GM21447 (cell line): ENCODE results near the gene EPHX1.
"Not testable (repeated sequence)": the region's sequence is repeated elsewhere in the genome, so short reads cannot be mapped to it uniquely, and the experiment has no call there.

Source experiments
- ATAC-seq: cut with Tn5 transposase; IDR thresholded peaks from one replicate; pipeline ENCODE4 v1.9.1; 2021; ENCODE audit not compliant: unreplicated experiment

Gene EPHX1

DNA sequence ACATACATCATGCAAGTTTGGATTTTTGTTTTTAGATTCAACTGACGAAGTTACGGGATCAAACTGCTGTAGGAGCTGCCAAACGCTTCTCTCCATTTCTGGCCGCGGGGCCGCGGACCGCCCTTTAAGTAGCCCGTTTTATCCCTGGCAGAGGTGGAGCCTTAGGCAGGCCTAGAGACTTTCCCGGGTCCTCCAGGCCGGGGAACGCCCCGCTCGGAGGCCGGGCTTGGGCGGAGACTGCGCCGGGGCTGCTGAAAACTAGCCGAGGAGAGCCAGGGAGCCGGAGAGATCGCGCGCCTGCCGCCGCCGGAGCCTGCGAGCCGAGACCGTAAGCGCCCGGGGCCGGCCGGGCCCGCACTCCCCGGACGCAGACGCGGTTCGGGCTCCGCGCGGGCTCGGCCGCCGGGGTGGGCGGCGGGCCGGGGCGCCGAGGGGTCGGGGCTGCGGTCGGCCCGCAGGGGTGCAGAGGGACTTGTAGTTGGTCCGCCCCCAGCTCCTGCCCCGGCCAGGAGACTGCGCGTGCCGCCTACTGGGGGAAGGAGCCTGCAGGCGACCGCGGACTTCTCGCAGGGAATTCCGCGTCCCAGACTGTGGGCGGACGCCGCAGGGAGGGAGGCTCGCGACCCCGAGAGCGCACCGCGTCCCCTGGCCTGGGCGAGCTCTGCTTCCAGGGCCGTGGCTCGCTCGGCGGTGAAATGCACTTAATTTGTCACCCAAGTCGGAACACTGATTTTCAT lies at the start of gene EPHX1:
Gene EPHX1 (plus strand): TSS at position 283 of the 737 bp plus-strand sequence. CDS start 18,606 bp downstream, outside the sequence.
- peak; percentile 95 for ATAC-seq

GRCh38 chr1:225760531-225760930 lies 49.4 kb upstream of the EPHX1 start:
- ATAC-seq, result no peak

- not testable (repeated sequence) for ATAC-seq
These were observed 48.5 kb upstream of the EPHX1 start for GRCh38 chr1:225761395-225761794.

- no peak for ATAC-seq
These were observed 47.9 kb upstream of the EPHX1 start for GRCh38 chr1:225762002-225762441.

DNA sequence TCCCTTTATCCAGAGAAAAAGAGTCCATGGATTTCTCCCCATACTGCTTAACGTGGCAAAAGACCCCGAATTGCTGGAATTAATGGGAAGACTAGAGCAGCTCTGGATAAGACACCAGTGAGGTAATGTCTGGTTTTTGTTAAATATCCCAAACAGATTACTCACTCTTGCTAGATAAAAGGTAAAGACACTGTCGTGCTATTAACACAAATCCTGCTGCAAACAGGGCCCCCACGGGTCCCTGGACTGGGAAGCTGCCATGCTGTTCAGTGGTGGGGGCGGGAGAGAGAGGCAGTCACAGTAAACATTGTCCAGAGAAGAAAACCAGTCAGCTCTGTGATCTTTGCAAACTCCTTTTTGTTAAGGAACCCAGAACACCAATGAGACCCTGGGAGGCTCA lies 47.5 kb upstream of the EPHX1 start:
- ATAC-seq, result no peak

GRCh38 chr1:225763716-225764548 lies 46.0 kb upstream of the EPHX1 start:
- no peak for ATAC-seq

DNA sequence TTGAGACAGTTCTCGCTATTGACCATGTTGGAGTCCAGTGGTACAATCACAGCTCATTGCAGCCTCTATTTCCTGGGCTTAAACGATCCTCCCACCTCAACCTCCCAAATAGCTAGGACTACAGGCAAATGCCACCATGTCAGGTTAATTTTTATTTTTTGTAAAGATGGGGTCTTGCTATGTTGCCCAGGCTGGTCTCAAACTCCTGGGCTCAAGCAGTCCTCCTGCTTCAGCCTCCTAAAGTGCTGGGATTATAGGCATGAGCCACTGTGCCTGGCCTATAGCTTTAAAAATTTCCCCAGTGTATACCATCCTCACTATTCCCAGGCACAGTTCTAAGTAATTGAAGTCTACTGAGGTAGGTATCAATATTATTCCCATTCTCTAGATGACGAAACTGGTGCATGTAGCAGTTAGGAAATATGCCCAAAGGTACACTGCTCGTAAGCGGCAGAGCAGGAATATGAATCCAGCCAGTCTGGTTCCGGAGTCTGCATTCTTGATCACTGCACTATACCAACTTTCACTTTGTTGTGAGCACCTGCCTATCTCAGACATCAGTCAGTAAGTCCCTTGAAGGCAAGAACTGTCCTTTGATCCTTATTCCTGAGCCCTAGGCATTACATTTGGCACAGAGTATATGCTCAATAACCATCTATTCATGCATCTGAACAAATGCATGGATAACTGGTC lies 43.8 kb upstream of the EPHX1 start:
- no peak for ATAC-seq

DNA sequence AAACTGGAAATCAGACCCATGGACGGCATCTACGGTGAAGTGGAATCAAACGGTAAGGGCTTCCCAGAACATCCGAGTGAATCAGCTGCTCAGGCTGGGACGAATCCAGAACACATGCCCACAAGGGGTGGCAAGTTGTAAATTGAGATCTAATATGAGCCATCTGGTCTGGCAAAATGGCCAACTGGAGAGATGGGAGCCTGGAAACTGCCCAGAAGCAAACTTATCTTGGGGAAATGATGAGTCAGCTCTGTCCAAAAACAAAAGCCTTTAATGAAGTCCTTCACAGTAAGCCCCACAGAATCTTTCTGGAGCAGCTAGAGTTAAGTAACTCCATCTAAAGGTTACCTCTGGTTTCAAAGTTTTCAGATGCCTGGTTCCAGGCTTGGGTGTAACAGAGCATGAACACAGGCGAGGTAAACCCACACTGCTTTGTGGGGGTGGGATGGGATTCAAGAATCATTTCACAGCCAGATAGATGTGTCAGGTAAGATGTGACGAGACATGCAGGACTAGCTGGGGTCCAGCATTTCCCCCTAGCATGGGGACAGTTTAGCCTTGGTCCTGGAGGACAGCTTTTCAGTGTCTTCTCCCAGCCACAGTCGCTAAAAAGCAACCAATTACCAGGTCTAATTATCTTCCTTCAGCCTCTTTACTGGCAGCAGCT lies 42.8 kb upstream of the EPHX1 start:
- no peak for ATAC-seq

GRCh38 chr1:225767634-225768540 lies 42.0 kb upstream of the EPHX1 start:
- no peak for ATAC-seq

GRCh38 chr1:225768662-225769426 lies 41.1 kb upstream of the EPHX1 start:
- no peak for ATAC-seq

- ATAC-seq, result no peak
These were observed 40.2 kb upstream of the EPHX1 start for GRCh38 chr1:225769687-225770086.

GRCh38 chr1:225770561-225771248 lies 39.2 kb upstream of the EPHX1 start:
- no peak for ATAC-seq

DNA sequence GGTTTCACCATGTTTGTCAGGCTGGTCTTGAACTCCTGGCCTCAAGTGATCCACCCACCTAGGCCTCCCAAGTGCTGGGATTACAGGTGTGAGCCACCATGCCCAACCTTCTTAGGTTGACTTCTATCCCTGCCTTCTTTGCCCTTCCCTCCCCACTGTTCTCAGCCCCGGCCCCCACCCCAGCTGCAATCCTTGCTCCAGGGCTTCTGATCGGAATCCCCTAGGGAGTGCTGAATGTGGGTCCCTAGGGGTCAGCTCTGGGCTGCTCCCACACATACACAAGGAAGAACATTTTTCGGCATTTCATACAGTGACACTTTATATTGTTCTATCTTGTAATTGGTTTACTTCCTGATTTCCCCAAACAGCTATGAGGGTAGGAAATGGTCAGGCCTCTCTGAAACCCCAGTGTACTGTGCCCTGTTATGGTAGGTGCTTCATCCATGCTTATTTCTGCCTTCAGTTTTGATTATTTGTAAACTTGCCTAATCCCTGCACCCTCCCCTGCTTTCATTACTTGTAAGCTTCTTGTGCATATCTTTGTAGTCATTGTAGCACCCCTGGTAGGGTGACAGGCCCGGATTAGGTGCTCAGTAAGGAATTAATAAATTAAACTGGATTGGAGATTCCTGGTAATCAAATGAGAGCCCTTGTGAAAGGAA lies 38.1 kb upstream of the EPHX1 start:
- no peak for ATAC-seq

GRCh38 chr1:225772323-225772768 lies 37.6 kb upstream of the EPHX1 start:
- peak; percentile 47 for ATAC-seq

DNA sequence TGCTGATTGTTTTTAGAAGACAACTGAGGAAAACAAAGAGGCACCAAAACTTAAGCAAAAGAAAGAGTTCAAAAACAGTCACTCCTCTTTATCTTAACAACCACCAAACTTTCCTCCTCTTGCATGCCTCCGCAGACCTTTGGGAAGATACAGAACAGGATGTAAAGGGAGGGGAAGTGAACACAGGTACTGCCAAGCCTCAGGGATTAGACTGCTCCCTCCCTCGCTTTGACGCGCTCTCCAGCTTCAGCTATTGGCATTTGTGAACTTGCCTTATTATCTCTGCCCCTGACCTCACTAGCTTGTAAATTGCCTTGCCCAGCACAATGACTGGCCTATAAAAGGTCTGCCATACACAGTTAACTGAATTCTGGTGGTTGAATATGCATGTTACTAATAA lies 37.1 kb upstream of the EPHX1 start:
- ATAC-seq, result no peak

GRCh38 chr1:225774281-225775147 lies 35.4 kb upstream of the EPHX1 start:
- no peak for ATAC-seq

DNA sequence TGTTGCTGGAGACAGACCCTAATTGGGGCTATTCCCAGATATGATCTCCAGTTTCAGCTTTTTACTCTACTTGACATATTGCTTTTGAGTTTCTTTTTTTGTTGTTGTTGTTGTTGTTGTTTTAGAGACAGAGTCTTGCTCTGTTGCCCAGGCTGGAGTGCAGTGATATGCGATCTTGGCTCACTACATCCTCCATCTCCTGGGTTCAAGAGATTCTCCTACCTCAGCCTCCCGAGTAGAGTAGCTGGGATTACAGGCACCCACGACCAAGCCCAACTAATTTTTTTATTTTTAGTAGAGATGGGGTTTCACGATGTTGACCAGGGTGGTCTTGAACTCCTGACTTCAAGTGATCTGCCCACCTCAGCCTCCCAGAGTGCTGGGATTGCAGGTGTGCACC lies 33.6 kb upstream of the EPHX1 start:
- ATAC-seq, result no peak
